Stomach (tissue), 4 donors: Measurements from ENCODE around the gene WBP2.

ENCODE experiments used
- CTCF ChIP-seq, 7 experiments: fragments of 450-650 bp in 4 of 7; fragments of 200-600 bp in 3 of 7; sonication (generic) in 3 of 7; IDR thresholded peaks; one replicate each; pipeline ENCODE4 v1.5.1; 2016 to 2019; ENCODE audit warnings: antibody characterized with exemption in 7 of 7, control low read depth in 2 of 7, mild to moderate bottlenecking in 1 of 7
- EP300 ChIP-seq: sonication (generic); formaldehyde crosslinking; IDR thresholded peaks from one replicate; pipeline ENCODE4 v1.6.1; 2017; ENCODE audit warnings: antibody characterized with exemption
- POLR2A ChIP-seq, 4 donors: fragments of 450-650 bp; IDR thresholded peaks; one replicate each; pipeline ENCODE4 v1.6.1; 2016; ENCODE audit warnings: antibody characterized with exemption in 4 of 4, control low read depth in 2 of 4, mild to moderate bottlenecking in 1 of 4, moderate library complexity in 1 of 4
- POLR2AphosphoS5 ChIP-seq, 3 donors: sonication (generic); formaldehyde crosslinking; IDR thresholded peaks; one replicate each; pipeline ENCODE4 v1.6.1; 2016; ENCODE audit warnings: antibody characterized with exemption in 3 of 3

GRCh38 chr17:75850928-75851692 lies 4.0 kb downstream of the WBP2 start:
- TF ChIP-seq EP300 (peak; percentile 31), CTCF (IDR thresholded peaks at IDR 0.05) (no peak), POLR2A (IDR thresholded peaks at IDR 0.05) (no peak), POLR2AphosphoS5 (IDR thresholded peaks at IDR 0.05) (peak in 2 of 3 donors; percentile 43 to 69)
